ENCODE data around the gene ATP8A2. TPM values are rescaled to one million over a fixed set of nuclear protein-coding genes. Genes with fewer than 3 reads are reported as not detected.
A peak's percentile ranks its signal among the peaks of the same experiment; 100 is the strongest.

Gene ATP8A2
- 1.5 TPM for total RNA-seq
- 1.1 TPM for polyA plus RNA-seq
- long read RNA-seq, donor 1: 0 reads
- long read RNA-seq, donor 2: 0 reads
- long read RNA-seq, donor 3: 0 reads
- long read RNA-seq, donor 4: 0 reads
- long read RNA-seq, donor 5: 0 reads
- long read RNA-seq, donor 6: 0 reads
- long read RNA-seq, donor 7: 0 reads
- long read RNA-seq, donor 8: 0 reads
- long read RNA-seq, donor 9: 0 reads
- long read RNA-seq, donor 10: 0 reads

DNA sequence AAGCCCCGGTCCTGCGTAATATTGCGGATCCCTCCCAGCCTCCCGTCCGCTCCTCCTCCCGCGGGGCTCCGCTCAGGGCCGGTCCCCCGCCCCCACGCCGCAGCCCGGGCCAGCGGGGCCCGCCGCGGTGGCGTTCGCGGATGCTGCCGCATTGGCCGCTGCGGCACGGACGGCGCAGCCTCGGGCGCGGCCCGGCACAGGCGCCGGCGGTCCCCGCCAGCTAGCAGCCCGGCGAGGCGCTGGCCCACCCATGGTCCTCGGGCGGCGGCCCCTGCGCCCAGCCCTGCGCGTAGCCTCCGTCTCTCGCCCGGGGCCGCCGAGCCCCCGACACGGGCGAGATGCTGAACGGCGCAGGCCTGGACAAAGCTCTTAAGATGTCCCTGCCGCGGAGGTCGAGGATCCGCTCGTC lies at the start of gene ATP8A2:
Gene ATP8A2, plus strand, starts transcription at position 100 of the 409 bp plus-strand sequence. Its CDS starts 239 bp downstream, at position 339.
- DNase-seq (ENCODE audit: low read depth in 6 of 9, low spot score in 9 of 9): no peak

DNA sequence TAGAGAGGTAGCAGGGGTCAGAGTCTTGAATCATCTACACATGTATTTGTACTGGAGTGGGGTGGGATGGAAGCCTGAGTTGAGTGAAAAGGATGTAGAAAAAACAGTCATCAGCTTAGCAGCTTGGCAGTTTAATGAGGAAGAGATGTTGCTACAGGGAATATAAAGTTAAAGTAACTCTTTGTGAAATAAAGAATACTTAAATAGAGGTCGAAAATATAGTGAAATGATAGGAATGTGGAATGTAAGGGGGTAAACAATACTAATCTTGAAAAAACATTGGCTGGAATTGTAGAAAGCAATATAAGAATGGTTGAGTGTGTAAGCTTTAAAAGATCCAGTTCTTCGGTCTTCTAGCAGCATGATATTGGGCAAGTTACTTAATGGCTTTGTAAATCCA lies 47.7 kb upstream of the ATP8A2 start:
- Histone ChIP-seq H3K4me3 (ENCODE audit: low read length in 2 of 2) (no peak overlapping the region), H3K36me3 (ENCODE audit: control insufficient read depth in 2 of 2, insufficient read depth in 2 of 2, low read length in 1 of 2) (peaks cover 9 to 62% of the 10 kb centered on the region in 2 donors), H3K9me3 (ENCODE audit: control insufficient read depth in 2 of 2, insufficient read depth in 1 of 2, low read length in 1 of 2) (no peaks in the 10 kb centered on the region), H3K27me3 (ENCODE audit: control insufficient read depth in 2 of 2, insufficient read depth in 1 of 2, low read length in 1 of 2) (no peaks in the 10 kb centered on the region), H3K4me1 (ENCODE audit: control insufficient read depth in 2 of 2, insufficient read depth in 2 of 2, low read length in 2 of 2) (no peaks in the 10 kb centered on the region), H3K27ac (ENCODE audit: low read depth in 1 of 2, low read length in 1 of 2) (no peak overlapping the region)
- 97% methylated on average over 2 of the region's 2 CpGs for WGBS
- DNase-seq (ENCODE audit: low read depth in 6 of 9, low spot score in 9 of 9): no peak

More for the DNA sequence above, at the start of gene ATP8A2:
- Histone ChIP-seq H3K9me3 (ENCODE audit: control insufficient read depth in 2 of 2, insufficient read depth in 1 of 2, low read length in 1 of 2) (no peaks in the 10 kb centered on the region), H3K4me3 (ENCODE audit: low read length in 2 of 2) (peak within 1 kb of the TSS in 1 of 2 donors; percentile 23), H3K4me1 (ENCODE audit: control insufficient read depth in 2 of 2, insufficient read depth in 2 of 2, low read length in 2 of 2) (no peaks in the 10 kb centered on the region), H3K27ac (ENCODE audit: low read depth in 1 of 2, low read length in 1 of 2) (no peak within 1 kb of the TSS), H3K36me3 (ENCODE audit: control insufficient read depth in 2 of 2, insufficient read depth in 2 of 2, low read length in 1 of 2) (no peaks in the 10 kb centered on the region), H3K27me3 (ENCODE audit: control insufficient read depth in 2 of 2, insufficient read depth in 1 of 2, low read length in 1 of 2) (peaks cover 48 to 69% of the 10 kb centered on the region in 2 donors)
- 1% methylated on average over 58 of the region's 58 CpGs for WGBS

DNA sequence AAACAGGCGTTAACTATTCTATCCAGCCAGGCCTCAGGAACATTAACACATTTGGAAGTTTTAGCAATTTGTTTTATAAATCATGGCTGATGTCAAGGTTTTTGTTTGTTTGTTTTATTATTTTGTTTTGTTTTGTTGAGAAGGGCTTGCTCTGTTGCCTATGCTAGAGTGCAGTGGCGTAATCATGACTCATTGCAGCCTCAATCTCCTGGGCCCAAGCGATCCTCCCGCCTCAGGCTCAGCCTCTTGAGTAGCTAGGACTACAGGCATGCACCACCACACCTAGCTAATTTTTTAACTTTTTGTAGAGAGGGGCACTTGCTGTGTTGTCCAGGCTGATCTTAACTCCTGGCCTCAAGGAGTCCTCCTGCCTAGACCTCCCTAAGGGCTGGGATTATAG lies 42.1 kb upstream of the ATP8A2 start:
- WGBS: 98% methylated on average over 4 of the region's 4 CpGs
- no peak overlapping the region for H3K27ac ChIP-seq (ENCODE audit: low read depth in 1 of 2, low read length in 1 of 2)
- no peaks in the 10 kb centered on the region for H3K9me3 ChIP-seq (ENCODE audit: control insufficient read depth in 2 of 2, insufficient read depth in 1 of 2, low read length in 1 of 2)
- DNase-seq (ENCODE audit: low read depth in 6 of 9, low spot score in 9 of 9): no peak
- H3K27me3 ChIP-seq (ENCODE audit: control insufficient read depth in 2 of 2, insufficient read depth in 1 of 2, low read length in 1 of 2): no peaks in the 10 kb centered on the region
- no peak overlapping the region for H3K4me3 ChIP-seq (ENCODE audit: low read length in 2 of 2)
- no peaks in the 10 kb centered on the region for H3K4me1 ChIP-seq (ENCODE audit: control insufficient read depth in 2 of 2, insufficient read depth in 2 of 2, low read length in 2 of 2)
- H3K36me3 ChIP-seq (ENCODE audit: control insufficient read depth in 2 of 2, insufficient read depth in 2 of 2, low read length in 1 of 2): peaks cover 9 to 58% of the 10 kb centered on the region in 2 donors

DNA sequence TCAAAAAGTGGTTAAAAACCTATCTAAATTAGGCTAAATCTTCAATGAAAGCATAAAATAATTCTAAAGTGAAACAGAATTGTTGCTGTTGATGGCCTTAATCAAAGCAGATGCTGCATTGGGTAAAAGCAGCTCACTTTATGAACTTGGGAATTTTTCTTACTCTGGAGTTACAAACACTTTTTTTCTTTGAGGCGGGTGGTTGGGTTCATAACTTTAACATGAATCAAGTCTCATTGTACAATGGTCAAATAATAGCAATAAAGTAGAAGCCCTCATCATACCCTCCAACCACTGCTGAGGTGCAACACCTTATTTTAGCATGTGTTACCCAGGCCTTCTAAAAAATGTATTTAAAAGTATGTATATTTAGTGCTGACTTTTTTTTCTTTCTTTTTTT lies 41.2 kb upstream of the ATP8A2 start:
- 96% methylated on average over 1 of the region's 1 CpG for WGBS
- Histone ChIP-seq H3K36me3 (ENCODE audit: control insufficient read depth in 2 of 2, insufficient read depth in 2 of 2, low read length in 1 of 2) (peaks cover 9 to 51% of the 10 kb centered on the region in 2 donors), H3K27ac (ENCODE audit: low read depth in 1 of 2, low read length in 1 of 2) (no peak overlapping the region), H3K9me3 (ENCODE audit: control insufficient read depth in 2 of 2, insufficient read depth in 1 of 2, low read length in 1 of 2) (no peaks in the 10 kb centered on the region), H3K27me3 (ENCODE audit: control insufficient read depth in 2 of 2, insufficient read depth in 1 of 2, low read length in 1 of 2) (no peaks in the 10 kb centered on the region), H3K4me3 (ENCODE audit: low read length in 2 of 2) (no peak overlapping the region), H3K4me1 (ENCODE audit: control insufficient read depth in 2 of 2, insufficient read depth in 2 of 2, low read length in 2 of 2) (no peaks in the 10 kb centered on the region)
- no peak for DNase-seq (ENCODE audit: low read depth in 6 of 9, low spot score in 9 of 9)

DNA sequence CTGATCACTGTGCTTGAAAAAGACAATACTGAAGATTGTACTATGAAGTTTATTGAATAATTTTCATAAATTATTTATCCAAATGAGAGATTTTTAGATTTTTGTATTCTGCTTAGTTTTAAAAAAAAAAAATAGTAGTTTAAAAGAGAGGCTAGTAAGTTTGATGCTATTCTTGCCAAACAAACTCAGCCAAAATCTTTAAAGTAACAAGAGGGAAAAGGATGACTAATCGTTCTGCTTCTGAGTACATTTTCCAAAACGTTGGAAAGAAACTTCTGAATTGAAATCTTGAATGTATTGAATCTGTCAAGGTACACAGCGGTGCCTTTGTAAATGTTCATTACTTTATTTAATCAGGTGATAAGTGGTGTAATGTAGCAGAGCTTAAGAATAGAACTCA lies 35.9 kb upstream of the ATP8A2 start:
- no peaks in the 10 kb centered on the region for H3K27me3 ChIP-seq (ENCODE audit: control insufficient read depth in 2 of 2, insufficient read depth in 1 of 2, low read length in 1 of 2)
- H3K9me3 ChIP-seq (ENCODE audit: control insufficient read depth in 2 of 2, insufficient read depth in 1 of 2, low read length in 1 of 2): no peaks in the 10 kb centered on the region
- no peak overlapping the region for H3K4me3 ChIP-seq (ENCODE audit: low read length in 2 of 2)
- H3K36me3 ChIP-seq (ENCODE audit: control insufficient read depth in 2 of 2, insufficient read depth in 2 of 2, low read length in 1 of 2): peaks cover 4 to 30% of the 10 kb centered on the region in 2 donors
- no peaks in the 10 kb centered on the region for H3K4me1 ChIP-seq (ENCODE audit: control insufficient read depth in 2 of 2, insufficient read depth in 2 of 2, low read length in 2 of 2)
- WGBS: 92% methylated on average over 3 of the region's 3 CpGs
- no peak for DNase-seq (ENCODE audit: low read depth in 6 of 9, low spot score in 9 of 9)
- H3K27ac ChIP-seq (ENCODE audit: low read depth in 1 of 2, low read length in 1 of 2): no peak overlapping the region

DNA sequence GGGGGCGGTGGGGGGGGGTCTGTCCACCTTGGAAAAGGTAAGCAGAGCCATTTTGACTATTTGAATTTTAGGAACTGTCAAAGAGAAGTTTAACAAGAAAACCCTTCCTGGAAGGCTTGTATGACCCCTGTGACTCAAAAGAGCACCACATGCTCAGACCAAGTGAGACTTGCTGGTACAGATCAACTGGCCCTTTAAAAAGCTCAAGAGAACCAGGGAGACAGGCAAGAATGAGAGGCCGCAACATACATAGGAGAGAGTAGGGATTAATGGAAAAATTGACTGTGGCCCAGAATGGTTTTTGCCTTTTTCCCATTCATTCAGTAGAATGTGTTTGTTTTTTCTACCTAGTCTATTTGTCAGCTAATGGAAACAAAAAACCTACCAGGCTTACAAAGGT lies 26.2 kb upstream of the ATP8A2 start:
- Histone ChIP-seq H3K27me3 (ENCODE audit: control insufficient read depth in 2 of 2, insufficient read depth in 1 of 2, low read length in 1 of 2) (no peaks in the 10 kb centered on the region), H3K4me3 (ENCODE audit: low read length in 2 of 2) (no peak overlapping the region), H3K4me1 (ENCODE audit: control insufficient read depth in 2 of 2, insufficient read depth in 2 of 2, low read length in 2 of 2) (no peaks in the 10 kb centered on the region), H3K36me3 (ENCODE audit: control insufficient read depth in 2 of 2, insufficient read depth in 2 of 2, low read length in 1 of 2) (peaks cover 0 to 4% of the 10 kb centered on the region in 2 donors), H3K9me3 (ENCODE audit: control insufficient read depth in 2 of 2, insufficient read depth in 1 of 2, low read length in 1 of 2) (no peaks in the 10 kb centered on the region), H3K27ac (ENCODE audit: low read depth in 1 of 2, low read length in 1 of 2) (no peak overlapping the region)
- no peak for DNase-seq (ENCODE audit: low read depth in 6 of 9, low spot score in 9 of 9)
- 97% methylated on average over 2 of the region's 2 CpGs for WGBS

DNA sequence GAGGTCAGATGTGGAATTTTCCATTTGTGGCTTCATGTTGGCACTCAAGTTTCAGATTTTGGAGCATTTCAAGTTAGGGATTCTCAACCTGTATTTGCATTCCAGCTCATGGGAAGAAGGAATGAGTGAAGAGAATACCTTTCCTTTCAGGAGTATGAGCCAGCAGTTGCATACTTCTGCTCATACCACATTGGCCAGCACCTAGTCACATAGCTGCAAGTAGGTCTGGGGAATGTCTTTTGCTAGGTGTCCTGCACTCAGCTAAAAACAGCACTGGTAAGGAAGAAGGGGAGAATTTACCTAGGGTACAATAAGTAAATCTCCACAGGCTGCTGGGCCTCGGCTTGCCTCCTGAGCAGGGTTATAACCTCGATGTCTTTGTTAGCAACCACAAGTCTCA lies 24.6 kb upstream of the ATP8A2 start:
- H3K9me3 ChIP-seq (ENCODE audit: control insufficient read depth in 2 of 2, insufficient read depth in 1 of 2, low read length in 1 of 2): no peaks in the 10 kb centered on the region
- no peak overlapping the region for H3K4me3 ChIP-seq (ENCODE audit: low read length in 2 of 2)
- H3K27me3 ChIP-seq (ENCODE audit: control insufficient read depth in 2 of 2, insufficient read depth in 1 of 2, low read length in 1 of 2): no peaks in the 10 kb centered on the region
- no peak for DNase-seq (ENCODE audit: low read depth in 6 of 9, low spot score in 9 of 9)
- H3K27ac ChIP-seq (ENCODE audit: low read depth in 1 of 2, low read length in 1 of 2): no peak overlapping the region
- H3K36me3 ChIP-seq (ENCODE audit: control insufficient read depth in 2 of 2, insufficient read depth in 2 of 2, low read length in 1 of 2): no peaks in the 10 kb centered on the region
- H3K4me1 ChIP-seq (ENCODE audit: control insufficient read depth in 2 of 2, insufficient read depth in 2 of 2, low read length in 2 of 2): no peaks in the 10 kb centered on the region
- WGBS: 91% methylated on average over 2 of the region's 2 CpGs

DNA sequence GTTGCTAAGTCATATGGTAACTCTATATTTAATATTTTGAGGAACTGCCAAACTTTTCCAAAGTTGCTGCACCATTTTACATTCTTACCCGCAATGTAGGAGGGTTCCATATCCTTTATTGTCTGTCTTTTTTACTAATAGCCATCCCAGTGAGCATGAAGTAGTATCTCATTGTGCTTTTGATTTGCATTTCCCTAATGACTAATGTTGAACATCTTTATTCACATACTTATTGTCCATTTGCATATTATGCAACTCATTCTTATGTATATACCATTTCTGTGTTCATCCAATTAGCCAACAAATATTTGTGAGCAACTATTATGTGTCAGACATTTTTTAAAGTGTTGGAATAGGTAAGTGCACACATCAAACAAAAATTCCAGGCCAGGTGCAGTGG lies 20.4 kb upstream of the ATP8A2 start:
- H3K4me3 ChIP-seq (ENCODE audit: low read length in 2 of 2): no peak overlapping the region
- DNase-seq (ENCODE audit: low read depth in 6 of 9, low spot score in 9 of 9): no peak
- H3K4me1 ChIP-seq (ENCODE audit: control insufficient read depth in 2 of 2, insufficient read depth in 2 of 2, low read length in 2 of 2): no peaks in the 10 kb centered on the region
- H3K27me3 ChIP-seq (ENCODE audit: control insufficient read depth in 2 of 2, insufficient read depth in 1 of 2, low read length in 1 of 2): peaks cover 0 to 2% of the 10 kb centered on the region in 2 donors
- H3K27ac ChIP-seq (ENCODE audit: low read depth in 1 of 2, low read length in 1 of 2): no peak overlapping the region
- 99% methylated on average over 1 of the region's 1 CpG for WGBS
- H3K36me3 ChIP-seq (ENCODE audit: control insufficient read depth in 2 of 2, insufficient read depth in 2 of 2, low read length in 1 of 2): no peaks in the 10 kb centered on the region
- H3K9me3 ChIP-seq (ENCODE audit: control insufficient read depth in 2 of 2, insufficient read depth in 1 of 2, low read length in 1 of 2): no peaks in the 10 kb centered on the region

DNA sequence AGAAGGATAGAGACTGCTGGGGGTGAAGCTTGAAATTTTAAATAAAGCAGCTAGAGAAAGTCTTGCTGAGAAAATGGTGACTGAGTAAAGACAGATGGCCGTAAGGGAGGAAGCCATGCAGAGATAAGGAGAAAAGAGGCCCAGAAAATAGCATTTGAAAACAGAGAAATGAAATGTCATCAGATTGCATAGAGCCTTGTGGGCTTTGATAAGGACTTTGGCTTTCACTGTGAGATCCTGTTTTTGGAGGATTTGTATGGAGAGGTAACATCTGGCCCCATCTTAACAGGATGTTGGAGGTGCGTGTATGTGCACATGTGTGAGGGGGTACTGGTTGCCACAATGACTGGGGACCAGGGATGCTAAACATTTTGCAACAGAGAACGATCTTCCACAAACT lies 19.5 kb upstream of the ATP8A2 start:
- H3K27ac ChIP-seq (ENCODE audit: low read depth in 1 of 2, low read length in 1 of 2): no peak overlapping the region
- H3K27me3 ChIP-seq (ENCODE audit: control insufficient read depth in 2 of 2, insufficient read depth in 1 of 2, low read length in 1 of 2): peaks cover 0 to 2% of the 10 kb centered on the region in 2 donors
- H3K4me3 ChIP-seq (ENCODE audit: low read length in 2 of 2): no peak overlapping the region
- H3K4me1 ChIP-seq (ENCODE audit: control insufficient read depth in 2 of 2, insufficient read depth in 2 of 2, low read length in 2 of 2): no peaks in the 10 kb centered on the region
- H3K36me3 ChIP-seq (ENCODE audit: control insufficient read depth in 2 of 2, insufficient read depth in 2 of 2, low read length in 1 of 2): no peaks in the 10 kb centered on the region
- no peaks in the 10 kb centered on the region for H3K9me3 ChIP-seq (ENCODE audit: control insufficient read depth in 2 of 2, insufficient read depth in 1 of 2, low read length in 1 of 2)
- DNase-seq (ENCODE audit: low read depth in 6 of 9, low spot score in 9 of 9): no peak
- WGBS: 35% methylated on average over 3 of the region's 3 CpGs
